Stimulated activated CD4-positive, alpha-beta T cell treated with anti-CD3 and anti-CD28 coated beads, Interleukin-1b, Interleukin-23, amount 100 ng/mL, for 48 hours (primary cell): Measurements from ENCODE around the gene NFU1.

Experiments used
- DNase-seq: peaks from one replicate; pipeline ENCODE4 v3.0.0-alpha.2; 2020

Gene NFU1

GRCh38 chr2:69436938-69437750 lies at the start of gene NFU1:
NFU1 (minus strand) TSS chr2:69437435; CDS start chr2:69437422, 13 bp downstream.
- DNase-seq: peak; percentile 90

GRCh38 chr2:69483696-69484095 lies 46.5 kb upstream of the NFU1 start:
- no peak for DNase-seq

GRCh38 chr2:69483024-69483423 lies 45.8 kb upstream of the NFU1 start:
- DNase-seq: no peak

- DNase-seq: no peak
These were observed 45.2 kb upstream of the NFU1 start for GRCh38 chr2:69482471-69482870.

GRCh38 chr2:69481421-69481820 lies 44.2 kb upstream of the NFU1 start:
- no peak for DNase-seq

GRCh38 chr2:69477627-69478026 lies 40.4 kb upstream of the NFU1 start:
- no peak for DNase-seq

GRCh38 chr2:69474688-69475087 lies 37.5 kb upstream of the NFU1 start:
- no peak for DNase-seq

GRCh38 chr2:69471793-69472192 lies 34.6 kb upstream of the NFU1 start:
- no peak for DNase-seq

GRCh38 chr2:69470911-69471310 lies 33.7 kb upstream of the NFU1 start:
- DNase-seq: no peak

- no peak for DNase-seq
These were observed 32.5 kb upstream of the NFU1 start for GRCh38 chr2:69469784-69470183.

GRCh38 chr2:69469375-69469774 lies 32.1 kb upstream of the NFU1 start:
- no peak for DNase-seq

- DNase-seq: peak; percentile 10
These were observed 29.5 kb upstream of the NFU1 start for GRCh38 chr2:69466728-69467127.

- DNase-seq: no peak
These were observed 28.6 kb upstream of the NFU1 start for GRCh38 chr2:69465513-69466456.

GRCh38 chr2:69464575-69464974 lies 27.3 kb upstream of the NFU1 start:
- no peak for DNase-seq

GRCh38 chr2:69462780-69463179 lies 25.5 kb upstream of the NFU1 start:
- DNase-seq: no peak

GRCh38 chr2:69461404-69461803 lies 24.2 kb upstream of the NFU1 start:
- no peak for DNase-seq

- no peak for DNase-seq
These were observed 22.7 kb upstream of the NFU1 start for GRCh38 chr2:69459936-69460335.

GRCh38 chr2:69456950-69457445 lies 19.8 kb upstream of the NFU1 start:
- DNase-seq: no peak

GRCh38 chr2:69456154-69456553 lies 18.9 kb upstream of the NFU1 start:
- no peak for DNase-seq

GRCh38 chr2:69454976-69455375 lies 17.7 kb upstream of the NFU1 start:
- no peak for DNase-seq

GRCh38 chr2:69453475-69454129 lies 16.4 kb upstream of the NFU1 start:
- peak; percentile 44 for DNase-seq

GRCh38 chr2:69452687-69453086 lies 15.5 kb upstream of the NFU1 start:
- no peak for DNase-seq
